SK-N-SH treated with all-trans-retinoic acid at 6 μM for 48 hours (cell line): Measurements from ENCODE around the gene ZNF276.

Experiments used
- ATAC-seq: fragments of 200-7000 bp; cut with Tn5 transposase; 3 replicates; pipeline ENCODE4 v1.9.1; 2020; ENCODE audit warnings: mild to moderate bottlenecking, moderate library complexity
- ARNTL ChIP-seq: fragments of 450-650 bp; formaldehyde crosslinking; IDR thresholded peaks from 2 replicates; pipeline ENCODE4 v1.5.0; 2020; ENCODE audit warnings: low read depth, mild to moderate bottlenecking, moderate library complexity, borderline replicate concordance
- BACH2 ChIP-seq: fragments of 250-450 bp; sonication (Bioruptor Pico); IDR thresholded peaks from 2 replicates; pipeline ENCODE4 v1.9.0; 2021; ENCODE audit warnings: mild to moderate bottlenecking, borderline replicate concordance
- CREB5 ChIP-seq: fragments of 250-450 bp; sonication (Bioruptor Pico); IDR thresholded peaks from 2 replicates; pipeline ENCODE4 v1.5.1; 2020; ENCODE audit warnings: low read depth, mild to moderate bottlenecking, moderate library complexity
- CSDC2 ChIP-seq: fragments of 250-450 bp; sonication (Bioruptor Pico); IDR thresholded peaks from 2 replicates; pipeline ENCODE4 v1.5.0; 2020; ENCODE audit warnings: mild to moderate bottlenecking, moderate library complexity
- CSRNP3 ChIP-seq: fragments of 250-450 bp; sonication (Bioruptor Pico); IDR thresholded peaks from 2 replicates; pipeline ENCODE4 v1.5.1; 2021; ENCODE audit warnings: mild to moderate bottlenecking, moderate library complexity
- ESRRG ChIP-seq: fragments of 250-450 bp; sonication (Bioruptor Pico); IDR thresholded peaks from 2 replicates; pipeline ENCODE4 v1.6.1; 2021; ENCODE audit warnings: mild to moderate bottlenecking
- GLIS3 ChIP-seq: fragments of 250-450 bp; sonication (Bioruptor Pico); IDR thresholded peaks from 2 replicates; pipeline ENCODE4 v1.5.0; 2020; ENCODE audit warnings: mild to moderate bottlenecking, moderate library complexity
- OSR1 ChIP-seq: fragments of 250-450 bp; sonication (Bioruptor Pico); IDR thresholded peaks from 2 replicates; pipeline ENCODE4 v1.8.0; 2022; ENCODE audit warnings: moderate library complexity, mild to moderate bottlenecking, inconsistent platforms
- PATZ1 ChIP-seq: fragments of 250-450 bp; sonication (Bioruptor Pico); IDR thresholded peaks from 2 replicates; pipeline ENCODE4 v1.8.0; 2020; ENCODE audit warnings: mild to moderate bottlenecking, moderate library complexity, borderline replicate concordance
- POU6F1 ChIP-seq: fragments of 250-450 bp; sonication (Bioruptor Pico); IDR thresholded peaks from 2 replicates; pipeline ENCODE4 v1.8.0; 2021; ENCODE audit warnings: low read depth, mild to moderate bottlenecking, moderate library complexity, borderline replicate concordance
- PPARA ChIP-seq: fragments of 250-450 bp; sonication (Bioruptor Pico); IDR thresholded peaks from 2 replicates; pipeline ENCODE4 v1.5.0; 2020; ENCODE audit warnings: mild to moderate bottlenecking, borderline replicate concordance
- RARB ChIP-seq: fragments of 250-450 bp; sonication (Bioruptor Pico); IDR thresholded peaks from 2 replicates; pipeline ENCODE4 v1.8.0; 2021; ENCODE audit warnings: mild to moderate bottlenecking, moderate library complexity
- SNAI2 ChIP-seq: fragments of 250-450 bp; sonication (Bioruptor Pico); IDR thresholded peaks from 2 replicates; pipeline ENCODE4 v1.5.0; 2020; ENCODE audit warnings: mild to moderate bottlenecking, moderate library complexity
- TOX ChIP-seq: fragments of 250-450 bp; sonication (Bioruptor Pico); IDR thresholded peaks from 2 replicates; pipeline ENCODE4 v1.8.0; 2021; ENCODE audit warnings: mild to moderate bottlenecking, moderate library complexity, borderline replicate concordance
- TSHZ2 ChIP-seq: fragments of 250-450 bp; sonication (Bioruptor Pico); IDR thresholded peaks from 2 replicates; pipeline ENCODE4 v1.5.0; 2020; ENCODE audit warnings: mild to moderate bottlenecking, moderate library complexity
- ZC3H10 ChIP-seq: fragments of 250-450 bp; sonication (Bioruptor Pico); IDR thresholded peaks from 2 replicates; pipeline ENCODE4 v1.5.1; 2021; ENCODE audit warnings: mild to moderate bottlenecking, moderate library complexity
- ZFP30 ChIP-seq: fragments of 450-650 bp; formaldehyde crosslinking; IDR thresholded peaks from 2 replicates; pipeline ENCODE4 v1.5.0; 2022; ENCODE audit warnings: mild to moderate bottlenecking, moderate library complexity
- ZNF70 ChIP-seq: fragments of 450-650 bp; formaldehyde crosslinking; IDR thresholded peaks from 2 replicates; pipeline ENCODE4 v1.5.0; 2020; ENCODE audit warnings: mild to moderate bottlenecking, moderate library complexity

The ZNF276 gene

GRCh38 chr16:89691231-89691985 lies 29.9 kb upstream of the ZNF276 start:
- no peak for ATAC-seq
- TF ChIP-seq CREB5 (CRISPR knock-in tag) (no peak), ARNTL (CRISPR knock-in tag) (no peak), ESRRG (CRISPR knock-in tag) (no peak), OSR1 (CRISPR knock-in tag) (no peak), ZFP30 (CRISPR knock-in tag) (no peak), RARB (CRISPR knock-in tag) (no peak), TOX (CRISPR knock-in tag) (no peak)
- TF ChIP-seq, all 23 proteins: peak for 0

- ATAC-seq: no peak
- TF ChIP-seq TSHZ2 (CRISPR knock-in tag): no peak
- no peak for TF ChIP-seq POU6F1 (CRISPR knock-in tag)
- TF ChIP-seq RARB (CRISPR knock-in tag): no peak
- no peak for TF ChIP-seq OSR1 (CRISPR knock-in tag)
- TF ChIP-seq PATZ1 (CRISPR knock-in tag): no peak
- TF ChIP-seq CREB5 (CRISPR knock-in tag): no peak
- TF ChIP-seq ZNF70 (CRISPR knock-in tag): no peak
- TF ChIP-seq CSRNP3 (CRISPR knock-in tag): no peak
- no peak for TF ChIP-seq ARNTL (CRISPR knock-in tag)
- no peak for TF ChIP-seq SNAI2 (CRISPR knock-in tag)
- no peak for TF ChIP-seq CSDC2
- no peak for TF ChIP-seq BACH2 (CRISPR knock-in tag)
- no peak for TF ChIP-seq PPARA
- no peak for TF ChIP-seq ZC3H10
These were observed 29.3 kb upstream of the ZNF276 start for GRCh38 chr16:89691986-89692569.

GRCh38 chr16:89693289-89693731 lies 28.0 kb upstream of the ZNF276 start:
- no peak for TF ChIP-seq RARB (CRISPR knock-in tag)
- TF ChIP-seq PPARA: no peak
- no peak for TF ChIP-seq TSHZ2 (CRISPR knock-in tag)
- no peak for TF ChIP-seq ZFP30 (CRISPR knock-in tag)
- no peak for TF ChIP-seq GLIS3 (CRISPR knock-in tag)
- no peak for ATAC-seq
